Diencephalon (tissue), 1 donor: Measurements from ENCODE around the gene SCRT2. TPM values are rescaled to one million over a fixed set of nuclear protein-coding genes. Genes with fewer than 3 reads are reported as not detected.

Experiments
- total RNA-seq: library from RNA; depleted of rRNA; stranded (reverse); fragments of >200 nt; gene quantifications from one replicate; pipeline ENCODE4 v1.2.3, GENCODE V29; 2014

The SCRT2 gene
- total RNA-seq: 0.92 TPM

DNA sequence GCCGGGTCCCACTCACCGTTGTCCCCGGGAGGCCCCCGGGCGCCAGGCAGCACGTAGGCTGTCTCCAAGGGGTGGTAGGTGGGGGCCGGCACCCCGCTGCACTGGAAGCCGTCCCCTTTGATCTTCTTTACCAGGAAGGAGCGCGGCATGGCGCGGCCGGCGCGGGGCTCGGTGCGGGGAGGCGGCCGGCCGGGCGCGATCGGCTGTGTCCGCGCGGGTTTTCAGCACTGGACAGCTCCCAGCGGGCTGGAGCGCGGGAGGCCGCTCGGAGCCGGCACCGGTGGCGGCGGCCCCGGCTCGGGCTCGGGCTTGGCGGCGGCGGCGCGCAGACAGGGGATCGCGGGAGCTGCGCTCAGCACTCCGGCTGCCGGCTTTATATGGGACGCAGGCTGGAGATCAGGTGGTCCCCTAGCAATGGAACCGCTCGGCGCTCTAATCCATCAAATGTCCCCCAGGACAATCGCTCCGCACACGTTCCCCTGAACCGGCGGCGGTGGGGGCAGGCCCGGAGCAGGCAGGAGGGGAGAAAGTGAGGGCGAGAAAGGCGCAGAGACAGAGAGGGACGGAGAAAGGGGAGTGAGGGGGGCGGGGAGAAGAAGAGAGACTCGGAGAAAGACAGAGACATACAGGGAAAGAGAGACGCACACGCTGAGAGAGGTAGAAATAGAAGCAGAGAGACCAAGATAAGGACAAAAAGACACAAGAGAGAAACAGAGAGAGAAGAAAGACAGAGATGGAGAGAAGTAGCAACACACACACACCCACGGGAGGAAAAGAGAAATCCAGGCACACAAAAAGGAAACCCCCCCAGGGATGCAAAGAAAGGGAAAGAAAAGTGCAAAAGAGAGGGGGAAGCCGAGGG lies at the start of gene SCRT2:
Gene SCRT2 (minus strand): TSS at position 350 of the 862 bp plus-strand sequence. CDS start 201 bp downstream, at position 149.

DNA sequence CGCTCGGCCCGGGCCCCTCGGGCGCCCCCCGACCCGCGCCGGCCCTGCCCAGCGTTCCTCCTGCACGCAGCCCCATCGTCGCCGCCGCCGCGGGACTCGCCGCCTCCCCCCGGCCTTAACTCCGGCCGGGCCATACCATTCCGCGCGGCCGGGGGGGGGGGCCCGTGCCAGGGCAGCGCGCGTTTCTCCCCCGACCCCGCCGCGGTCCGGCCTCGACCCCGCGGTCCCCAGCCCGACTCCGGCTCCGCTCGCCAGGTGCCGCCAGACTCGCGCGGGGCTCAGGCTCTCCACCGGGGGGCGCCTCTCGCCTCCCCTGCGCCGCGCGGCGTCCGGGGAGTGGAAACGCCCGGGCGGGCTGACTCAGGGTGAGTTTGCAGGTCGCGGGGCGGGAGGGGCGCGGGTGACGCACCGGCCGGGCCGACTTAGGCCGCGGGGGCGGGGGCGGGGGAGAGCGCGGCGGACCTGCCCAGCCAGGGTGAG lies 22.5 kb downstream of the SCRT2 start, which contains the start of gene SRXN1:
Gene SRXN1 (minus strand): TSS at position 91 of the 480 bp plus-strand sequence. CDS start 15 bp downstream, at position 76.

Other genes starting within 250 kb of the SCRT2 start
- gene TBC1D20, start 213.3 kb downstream of the SCRT2 start, total RNA-seq: 18.9 TPM
- 179 TPM for gene CSNK2A1, start 132.0 kb downstream of the SCRT2 start, total RNA-seq
- 0.23 TPM for gene TCF15, start 65.5 kb downstream of the SCRT2 start, total RNA-seq
- gene SRXN1, start 22.6 kb downstream of the SCRT2 start, total RNA-seq: 19.1 TPM
- 0.46 TPM for gene SLC52A3, start 92.7 kb upstream of the SCRT2 start, total RNA-seq
- gene FAM110A, start 157.9 kb upstream of the SCRT2 start, total RNA-seq: 9.9 TPM
- 0.23 TPM for gene ANGPT4, start 240.5 kb upstream of the SCRT2 start, total RNA-seq